GM21390 (cell line): ENCODE results near the gene FGFR2.

Experiments used
- ATAC-seq: cut with Tn5 transposase; IDR thresholded peaks from one replicate; pipeline ENCODE4 v1.9.1; 2021; ENCODE audit not compliant: unreplicated experiment

FGFR2 gene

DNA sequence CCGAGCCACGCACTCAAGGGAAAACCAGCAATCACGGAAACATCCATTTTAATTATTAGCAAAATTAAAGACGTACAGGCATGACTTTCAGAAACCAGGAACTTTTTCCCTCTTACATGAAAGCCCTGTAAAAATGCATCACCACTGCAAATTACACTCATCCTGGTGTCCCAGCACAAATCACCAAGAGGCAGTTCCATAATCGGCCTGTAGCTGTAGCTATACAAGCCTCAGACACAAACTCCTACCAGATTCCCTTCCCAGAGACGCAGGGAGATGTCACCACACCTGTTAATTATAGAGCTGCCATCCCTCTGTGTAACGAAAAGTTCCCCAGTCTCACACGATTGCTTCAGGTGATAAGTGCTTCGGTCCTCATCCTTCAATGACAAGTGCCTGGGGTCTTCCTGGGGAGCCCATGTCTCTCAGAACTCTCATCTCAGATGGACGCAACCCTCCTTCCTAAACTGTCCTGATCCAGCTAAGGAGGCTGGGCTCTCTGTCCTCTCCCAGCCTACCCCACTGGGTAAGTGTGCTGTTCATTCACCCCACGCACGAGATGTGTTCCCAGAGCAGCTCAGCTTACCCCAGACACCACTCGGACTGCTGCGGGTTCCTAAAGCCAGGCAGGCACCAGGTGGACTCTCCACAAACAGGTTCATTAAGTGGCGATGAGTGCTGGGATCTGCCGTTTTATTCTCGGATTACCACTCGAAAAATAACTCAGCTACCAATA, 5.9 kb downstream of the FGFR2 start:
- ATAC-seq = no peak

DNA sequence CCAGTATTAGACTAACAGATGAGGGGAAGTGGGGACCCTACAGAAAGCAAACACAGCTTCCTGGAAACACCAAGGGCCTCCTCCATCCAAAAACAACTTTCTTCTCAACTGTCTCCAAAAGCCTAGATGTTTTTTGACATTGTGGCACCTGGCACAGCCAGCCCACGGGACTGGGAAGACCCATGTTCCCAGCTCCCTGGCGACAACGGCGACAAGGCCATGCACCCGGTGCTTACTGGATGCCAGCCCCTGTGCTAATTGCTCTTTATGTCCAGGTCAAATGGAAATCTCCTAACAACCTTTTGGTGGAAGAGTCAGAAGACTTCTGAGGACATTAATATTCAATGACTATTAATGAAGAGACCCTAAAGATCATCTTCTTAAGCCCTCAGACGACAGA, 7.1 kb downstream of the FGFR2 start:
- ATAC-seq = no peak

DNA sequence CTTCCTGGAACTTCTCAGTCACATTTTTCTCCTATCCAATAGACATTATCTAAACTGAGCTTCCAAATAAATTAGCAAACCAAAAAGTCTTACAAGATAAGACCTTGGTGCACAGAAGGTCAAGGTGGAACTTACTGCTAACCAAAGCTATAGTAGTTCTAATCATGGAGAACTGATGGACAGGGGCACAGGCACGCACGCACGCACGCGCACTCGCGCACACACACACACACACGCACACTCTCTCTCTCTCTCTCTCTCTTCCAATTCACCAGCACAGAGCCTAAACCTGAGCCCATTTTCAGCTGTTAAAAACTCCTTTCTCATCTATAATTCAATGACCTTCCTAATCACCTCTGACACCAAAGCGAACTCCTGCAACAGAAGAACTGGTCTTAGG, 7.5 kb downstream of the FGFR2 start:
- ATAC-seq = no peak

DNA sequence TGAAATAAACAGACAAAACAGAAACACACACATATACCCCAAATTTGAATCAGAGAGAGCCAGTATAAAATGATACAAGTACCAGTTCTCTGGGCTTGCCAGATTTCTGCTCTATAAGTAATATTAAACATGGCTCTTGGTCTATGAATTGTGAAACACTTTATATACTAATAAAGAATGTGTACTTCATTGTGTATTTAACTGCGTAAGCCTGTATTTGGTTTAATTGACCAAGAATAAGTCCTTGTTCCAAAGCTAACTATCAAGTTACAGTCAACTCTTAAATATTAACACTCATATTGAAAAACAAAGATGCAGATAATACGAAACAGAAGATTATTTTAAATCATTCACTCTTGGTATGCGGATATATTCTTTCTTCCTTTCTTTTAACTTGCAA, 8.7 kb downstream of the FGFR2 start:
- no peak for ATAC-seq

DNA sequence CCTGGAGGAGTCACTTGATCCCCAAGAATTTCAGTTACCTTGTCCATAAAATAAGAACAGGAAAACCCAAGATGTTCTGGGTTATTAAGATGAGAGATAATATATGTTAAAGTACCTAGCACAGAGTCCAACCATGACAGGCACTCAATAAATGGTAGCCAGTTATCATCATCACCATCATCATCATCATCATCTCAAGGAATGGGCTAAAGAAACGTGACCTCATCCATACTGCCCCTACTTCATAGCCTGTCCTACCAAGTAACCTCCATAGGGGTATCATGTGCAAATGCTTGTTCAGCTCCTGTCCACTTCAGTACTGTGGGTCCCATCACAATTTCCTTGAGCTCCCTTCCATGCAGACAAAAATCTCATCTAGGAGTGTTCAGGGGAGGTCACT, 14.4 kb downstream of the FGFR2 start:
- ATAC-seq = no peak

DNA sequence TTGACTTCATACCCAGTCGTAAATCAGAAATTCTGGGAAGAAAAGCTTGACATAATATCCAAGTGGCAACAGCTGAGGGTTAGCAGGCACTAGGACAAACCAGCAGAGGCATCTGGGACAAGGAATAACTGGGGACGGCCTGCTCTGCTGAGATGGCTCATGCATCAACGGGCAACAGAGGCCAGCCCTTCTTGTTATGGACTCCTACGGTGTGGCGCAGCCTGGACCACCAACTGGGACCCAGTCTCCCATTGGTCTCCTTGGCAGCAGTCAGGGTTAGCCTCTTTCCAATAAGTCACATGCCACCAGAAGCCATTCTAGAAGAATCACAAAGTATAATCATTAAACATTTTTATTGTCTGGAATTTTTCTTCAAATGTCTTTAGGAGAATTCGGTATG, 15.0 kb downstream of the FGFR2 start:
- ATAC-seq = no peak

DNA sequence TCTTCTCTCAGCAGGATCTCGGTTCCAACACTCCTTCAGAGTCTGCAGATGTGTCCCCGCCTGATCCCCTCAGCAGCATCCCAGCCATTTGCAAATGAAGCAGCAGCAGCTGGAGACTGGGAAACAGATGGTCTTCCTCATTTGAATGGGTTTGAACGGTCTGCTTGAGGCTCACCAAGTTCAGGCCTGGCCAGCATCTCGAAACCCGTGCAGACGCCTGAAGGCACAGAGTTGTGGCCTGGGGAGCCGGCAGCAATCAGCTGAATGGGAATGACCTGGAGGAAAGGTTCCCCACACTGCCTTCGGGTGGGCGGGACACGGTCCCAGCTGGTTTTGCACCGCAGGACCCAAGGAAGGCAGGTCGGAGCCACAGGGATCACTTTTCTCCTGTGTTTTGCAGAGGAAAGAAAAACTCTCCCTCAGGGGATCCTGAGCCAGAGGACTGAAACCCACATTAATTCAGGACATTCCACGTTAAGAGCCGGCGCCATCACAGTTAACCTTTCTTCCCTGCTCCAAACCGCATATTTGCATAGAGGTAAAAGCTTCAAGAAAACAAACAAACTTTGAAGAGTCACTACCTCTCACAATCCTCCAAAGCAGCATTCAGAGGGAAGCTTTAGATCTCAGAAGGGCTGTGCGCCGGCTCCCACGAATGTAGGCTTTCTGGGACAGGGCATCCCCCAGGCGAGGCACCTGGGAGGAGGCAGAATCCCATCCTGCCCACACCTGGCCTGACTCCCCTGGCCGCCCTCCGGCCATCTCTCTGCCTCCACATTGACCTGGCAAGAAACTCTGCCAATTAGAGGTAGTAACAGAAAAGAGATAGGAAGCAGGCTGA, 17.7 kb downstream of the FGFR2 start:
- ATAC-seq = no peak

DNA sequence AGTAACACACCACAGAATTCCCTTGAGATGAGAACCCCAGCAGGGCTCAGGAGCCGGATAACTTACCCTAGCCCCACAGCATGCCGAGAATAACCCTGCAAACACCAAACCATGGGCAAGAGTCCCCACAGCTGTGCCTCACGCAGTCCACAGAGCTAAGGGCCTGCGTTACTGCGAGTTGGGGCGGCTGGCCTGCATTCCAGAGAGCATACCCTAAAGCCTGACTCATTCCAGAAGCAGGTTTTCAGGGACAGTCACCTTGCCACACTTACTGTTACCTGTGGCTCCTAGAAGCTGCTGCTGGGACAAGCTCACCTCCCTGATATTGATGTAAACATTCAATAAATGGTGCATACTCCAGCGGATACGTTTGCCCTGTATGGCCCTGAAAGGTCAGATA, 18.6 kb downstream of the FGFR2 start:
- no peak for ATAC-seq

DNA sequence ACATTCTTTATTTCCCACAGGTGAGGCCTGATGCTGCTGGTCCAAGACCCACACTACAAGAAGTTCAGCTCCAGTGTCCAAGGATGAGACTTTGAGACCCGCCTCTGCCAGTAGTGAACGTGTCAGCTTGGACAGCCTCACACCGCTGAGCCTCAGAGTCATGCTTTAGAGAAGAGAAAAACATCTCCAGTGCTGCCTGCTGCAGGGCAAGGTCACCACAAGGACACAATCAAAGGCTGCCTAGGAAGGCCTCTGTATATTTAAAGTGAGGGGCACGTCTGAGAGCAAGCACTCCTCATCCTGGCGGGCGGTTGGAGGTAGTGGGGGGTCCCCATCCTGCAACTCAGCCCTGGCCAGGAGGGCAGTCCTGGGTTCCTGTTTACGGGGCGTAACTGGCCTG, 19.3 kb downstream of the FGFR2 start:
- ATAC-seq = no peak

DNA sequence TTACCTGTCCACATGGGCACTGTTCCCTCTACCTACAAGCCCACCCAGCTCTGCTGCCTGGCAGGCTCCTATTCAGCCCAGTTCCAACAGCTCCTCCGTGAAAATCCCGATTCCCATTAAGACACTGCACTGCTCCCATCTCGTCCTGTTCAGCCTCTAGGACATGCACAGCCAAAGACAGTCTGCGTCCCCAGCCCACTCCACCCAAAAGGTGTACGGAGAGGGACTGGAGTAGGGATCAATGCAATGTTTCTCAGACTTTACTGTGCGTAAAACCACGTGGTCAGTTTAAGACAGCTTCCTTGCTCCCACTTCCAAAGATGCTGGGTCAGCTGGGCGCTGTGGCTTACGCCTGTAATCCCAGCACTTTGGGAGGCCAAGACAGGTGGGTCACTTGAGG, 19.9 kb downstream of the FGFR2 start:
- ATAC-seq = no peak

DNA sequence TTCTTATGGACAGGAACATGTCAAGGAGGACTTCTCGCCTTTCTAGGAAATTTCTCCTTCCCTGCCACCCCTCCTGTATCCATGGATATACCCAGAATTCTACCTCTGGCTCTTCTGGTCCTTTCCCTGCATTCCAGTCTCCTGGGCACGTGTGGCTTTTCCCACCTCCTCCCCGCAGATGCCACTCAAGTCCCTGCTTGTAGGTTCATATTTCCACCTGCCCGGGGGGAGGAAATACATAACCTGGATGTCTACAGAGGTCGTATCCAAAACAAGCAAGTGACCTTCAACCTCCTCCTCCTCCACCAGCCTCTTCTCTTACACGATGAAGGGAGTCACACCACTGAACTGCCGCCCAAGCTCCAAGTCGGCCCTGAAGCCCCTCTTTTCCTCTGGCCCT, 20.7 kb downstream of the FGFR2 start:
- ATAC-seq = no peak

DNA sequence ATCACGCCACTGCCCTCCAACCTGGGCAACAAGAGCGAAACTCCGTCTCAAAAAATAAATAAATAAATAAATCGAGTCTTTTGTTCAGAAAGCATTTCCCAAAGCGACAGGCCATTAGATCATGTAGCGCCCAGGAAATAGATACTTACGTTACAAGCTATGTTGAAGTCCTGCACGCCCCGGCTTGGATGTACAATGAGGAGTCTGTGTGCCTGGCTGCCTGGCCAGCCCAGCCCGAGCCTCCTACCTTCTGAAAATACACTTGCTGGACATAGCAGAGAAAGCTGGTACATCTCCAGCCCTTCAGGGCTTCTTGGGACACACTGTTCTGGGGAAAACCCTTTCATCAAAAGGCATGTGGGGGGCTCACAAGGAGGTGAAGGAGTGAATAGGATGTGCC, 22.1 kb downstream of the FGFR2 start:
- ATAC-seq = no peak

DNA sequence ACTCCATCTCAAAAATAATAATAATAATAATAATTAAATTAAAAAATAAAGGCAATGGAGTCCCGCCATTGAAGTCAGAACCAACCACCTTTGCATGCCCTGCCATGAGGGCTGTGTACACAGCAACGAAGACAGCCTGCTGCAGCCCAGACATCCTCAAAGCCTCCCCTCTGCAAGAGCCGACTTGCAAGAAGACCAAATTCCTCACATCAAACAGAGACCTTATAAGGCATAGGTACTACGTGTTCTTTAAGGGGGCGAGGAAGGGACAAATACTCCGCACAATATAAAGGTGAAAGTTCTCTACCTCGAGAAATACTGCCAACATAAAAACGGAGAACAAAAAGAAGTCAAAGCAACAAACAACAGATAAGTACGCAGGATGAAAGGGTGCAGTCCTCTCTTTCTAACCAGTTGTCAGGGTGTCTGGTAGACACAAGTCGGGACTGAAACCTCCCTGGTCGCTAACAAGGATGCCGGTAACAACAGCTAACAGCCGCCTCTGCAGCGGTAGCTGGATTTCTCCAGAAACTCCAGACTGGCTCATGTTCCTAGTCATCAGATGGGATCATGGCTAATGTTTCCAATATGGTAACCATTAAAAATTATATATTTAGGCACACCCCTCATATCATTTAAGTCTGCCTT, 23.6 kb downstream of the FGFR2 start:
- no peak for ATAC-seq

DNA sequence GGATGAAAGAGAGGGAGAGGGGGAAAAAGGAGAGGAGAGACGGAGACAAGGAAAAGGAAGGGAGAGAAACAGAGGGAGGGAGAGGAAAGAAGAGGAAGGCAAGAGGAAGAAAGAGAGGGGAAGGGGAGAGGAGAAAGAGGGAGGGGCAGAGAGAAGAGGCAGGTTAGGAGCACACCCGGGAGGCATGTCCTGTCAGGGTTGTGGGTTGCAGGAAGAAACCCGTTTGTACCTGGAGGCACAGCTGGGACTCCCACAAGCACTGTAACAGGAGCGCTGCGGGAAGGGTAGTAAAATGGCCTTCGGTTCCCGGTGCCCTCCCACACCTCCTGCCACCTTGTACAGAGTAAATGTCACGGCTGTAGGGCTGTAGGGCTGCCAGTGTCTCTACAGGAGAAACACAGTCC, 24.7 kb downstream of the FGFR2 start:
- ATAC-seq = no peak

DNA sequence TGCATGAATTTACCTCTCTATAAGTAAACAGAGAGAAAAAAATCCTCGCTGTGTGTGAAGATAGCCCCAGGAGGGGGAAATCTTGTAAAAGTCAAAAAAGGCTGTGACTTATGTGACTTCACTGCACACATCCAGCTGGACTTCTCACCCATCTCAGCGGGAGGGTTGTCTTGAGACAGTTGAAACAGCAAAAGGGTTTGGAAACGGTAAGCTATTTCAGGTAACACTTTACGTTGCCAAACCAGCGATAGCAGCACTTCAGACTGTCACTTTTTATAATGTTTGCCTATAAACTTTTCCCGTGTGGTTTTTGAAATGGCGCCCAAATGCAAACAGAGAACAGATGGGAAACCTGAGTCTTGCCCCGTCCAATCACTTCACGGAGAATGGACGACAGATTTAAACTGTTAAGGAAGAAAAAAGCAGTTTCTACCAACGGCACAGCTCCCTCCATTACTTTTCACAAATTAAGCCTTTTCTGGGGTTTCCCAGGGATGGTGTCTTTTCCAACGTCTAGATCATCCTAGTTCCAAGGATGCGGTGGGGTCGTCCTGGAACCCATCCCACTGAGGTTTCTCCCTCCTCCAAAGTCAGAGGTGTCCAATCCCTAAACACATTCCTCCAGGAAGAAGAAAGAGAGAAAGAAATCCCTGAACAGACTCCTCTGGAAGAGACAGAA, 25.2 kb downstream of the FGFR2 start:
- no peak for ATAC-seq

DNA sequence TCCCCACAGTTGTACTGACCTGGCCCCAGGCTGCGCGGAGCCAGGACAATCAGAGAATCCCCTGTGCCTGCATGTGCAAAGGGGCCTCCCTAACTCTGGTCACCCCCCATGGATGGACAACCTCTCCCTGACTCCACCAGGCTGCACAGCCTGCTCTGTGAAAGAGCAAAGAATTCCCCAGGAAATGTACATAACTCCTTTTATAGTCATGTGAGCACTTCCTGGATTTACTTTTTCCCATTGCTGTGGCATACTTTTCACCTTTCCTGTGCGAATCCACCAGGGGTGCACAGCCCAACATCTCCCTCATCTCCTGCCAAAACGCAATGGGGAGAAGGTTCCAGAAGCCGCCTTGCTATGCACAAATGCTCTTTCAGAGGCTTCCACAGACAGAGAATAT, 27.9 kb downstream of the FGFR2 start:
- no peak for ATAC-seq

DNA sequence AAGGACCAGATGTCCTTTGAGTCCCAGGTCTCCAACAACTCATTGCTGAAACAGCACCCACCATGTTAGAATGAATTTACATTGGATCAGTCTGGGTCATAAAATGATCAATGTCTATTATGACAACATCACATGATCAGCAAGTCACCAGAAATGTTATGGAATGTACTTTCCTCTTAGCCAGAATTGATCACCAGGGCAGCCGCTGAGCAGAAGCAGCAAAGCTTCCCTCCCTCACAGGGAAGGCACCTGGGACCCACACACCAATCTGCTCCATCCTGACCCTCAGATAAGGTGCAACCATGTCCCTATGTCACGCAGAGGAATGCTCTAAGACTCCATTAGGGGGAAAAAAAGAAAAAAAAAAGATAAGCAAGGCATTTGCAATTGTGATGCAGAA, 30.0 kb downstream of the FGFR2 start:
- no peak for ATAC-seq

DNA sequence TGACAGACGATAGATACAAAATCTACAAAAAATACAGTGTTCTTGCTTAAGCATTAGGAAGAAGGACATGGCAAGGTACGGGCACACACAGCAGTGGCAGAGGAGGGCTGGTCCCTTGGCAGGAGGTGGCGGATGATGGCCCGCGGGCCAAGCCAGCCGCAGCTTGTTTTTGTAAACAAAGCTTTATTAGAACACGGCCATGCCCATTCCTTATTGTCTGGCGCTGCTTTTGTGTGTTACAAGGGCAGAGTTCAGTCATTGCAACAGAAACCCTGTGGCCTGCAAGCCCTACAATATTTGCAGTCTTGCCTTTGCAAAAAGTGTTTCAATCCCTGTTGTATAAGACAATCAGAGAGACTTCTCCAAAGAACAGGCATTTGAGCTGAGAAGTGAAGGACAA, 30.7 kb downstream of the FGFR2 start:
- no peak for ATAC-seq

DNA sequence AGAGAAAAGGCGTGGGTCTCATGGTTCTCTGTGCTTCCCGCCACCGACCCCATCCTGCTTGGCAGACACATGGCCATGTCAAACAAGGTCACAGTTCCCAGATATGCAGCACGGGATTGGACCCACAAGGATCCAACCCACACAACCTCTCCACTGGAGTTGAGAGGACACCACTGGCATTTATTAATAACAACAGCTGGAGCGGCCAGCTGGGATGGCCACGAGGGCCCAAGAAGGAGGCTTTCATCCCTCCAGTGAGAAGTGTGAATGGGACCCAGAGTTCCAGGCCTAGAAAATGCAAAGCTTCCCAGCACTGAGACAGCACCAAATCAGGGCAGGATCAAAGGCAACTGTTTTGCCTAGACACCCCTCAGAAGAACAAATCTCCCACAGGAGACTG, 31.5 kb downstream of the FGFR2 start:
- ATAC-seq = no peak

DNA sequence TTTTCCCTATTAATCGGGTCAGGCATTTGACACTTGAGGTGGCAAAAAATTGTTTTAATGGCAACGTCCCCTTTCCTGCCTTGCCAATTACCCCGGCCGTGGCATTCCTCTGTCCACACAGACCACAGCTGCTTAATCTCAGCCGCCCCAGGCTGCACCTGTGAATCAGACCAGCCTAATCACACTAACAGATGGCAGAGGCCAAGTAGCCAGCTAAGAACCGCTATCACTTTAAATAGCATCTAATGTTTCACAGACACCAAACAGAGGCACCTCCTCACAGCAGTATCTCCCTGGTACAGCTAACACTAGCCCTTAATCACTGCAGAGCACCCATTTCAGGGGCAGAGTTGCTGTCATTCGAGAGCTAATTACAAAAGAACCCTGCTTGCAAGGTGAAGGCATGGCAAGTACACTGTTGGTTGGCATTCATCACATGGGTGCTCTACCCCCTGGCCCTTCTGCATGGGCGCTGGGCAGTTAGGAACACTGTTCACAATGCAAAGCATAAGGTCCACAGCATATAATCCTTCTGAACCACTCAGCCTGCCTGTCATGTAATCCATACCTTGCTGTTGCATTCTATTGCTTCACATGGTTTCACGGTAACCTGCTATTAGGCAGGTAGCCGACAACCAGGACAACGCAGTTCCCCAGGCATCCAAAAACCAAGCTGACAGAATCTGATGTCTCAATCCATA, 38.8 kb downstream of the FGFR2 start:
- no peak for ATAC-seq

DNA sequence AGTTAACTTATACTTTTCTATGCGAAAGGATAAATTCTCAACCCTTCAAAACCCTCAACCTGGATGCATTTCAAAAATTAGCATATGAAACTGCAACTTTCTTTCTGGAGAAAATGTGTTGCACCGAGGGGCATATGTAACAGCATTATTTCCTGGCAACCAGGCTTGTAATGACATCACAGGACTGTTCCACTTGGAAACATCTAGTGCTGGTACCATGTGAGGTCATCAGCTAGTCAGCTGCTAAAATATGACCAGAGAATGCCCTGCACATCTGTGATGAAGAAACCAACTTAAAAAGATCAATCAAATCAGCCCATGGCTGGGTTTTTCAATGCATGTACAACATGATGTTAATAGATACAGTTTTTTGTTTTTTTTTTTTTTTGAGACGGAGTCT, 40.0 kb downstream of the FGFR2 start:
- ATAC-seq = no peak
